Caco-2 (cell line): ENCODE measurements around the gene HIRA. TPM values are rescaled to one million over a fixed set of nuclear protein-coding genes. Genes with fewer than 3 reads are reported as not detected.

Experiments used
- BruUV-seq: library from RNA; stranded (reverse); fragments of 400-500 nt; replicated peaks from 2 replicates; lab custom pipeline; 2021; lab: Mats Ljungman, UMichigan
- CTCF ChIA-PET: fragments of 300-600 bp; sonication (Branson Sonifier 250); formaldehyde crosslinking; loops from one replicate; lab custom pipeline; 2022; ENCODE audit warnings: antibody characterized with exemption; lab: Charles Lee
- POLR2A ChIA-PET: fragments of 300-600 bp; sonication (Branson Sonifier 250); formaldehyde crosslinking; loops from one replicate; lab custom pipeline; 2022; ENCODE audit warnings: antibody characterized with exemption; lab: Charles Lee
- DNase-seq, 2 experiments: peaks; one replicate each; pipeline versions ENCODE4 v3.0.0 to v3.0.0-alpha.2; 2020 to 2022
- H3K27me3 ChIP-seq: replicated peaks from 2 replicates; pipeline ENCODE4 v1.6.0; 2011; ENCODE audit warnings: low read length; ENCODE audit not compliant: control insufficient read depth, insufficient read depth
- H3K36me3 ChIP-seq: 2 replicates; pipeline ENCODE4 v1.5.1; 2011; ENCODE audit warnings: low read length; ENCODE audit not compliant: control insufficient read depth, insufficient read depth
- H3K4me1 ChIP-seq: fragments of 250-450 bp; sonication (Bioruptor Pico); 2 replicates; pipeline ENCODE4 v1.5.1; 2020; ENCODE audit warnings: mild to moderate bottlenecking
- H3K4me3 ChIP-seq: 2 replicates; pipeline ENCODE4 v1.5.1; 2011; ENCODE audit warnings: low read depth, mild to moderate bottlenecking, control low read depth, low read length
- H3K9me3 ChIP-seq: fragments of 250-450 bp; sonication (Bioruptor Pico); 2 replicates; pipeline ENCODE4 v1.5.1; 2020; ENCODE audit warnings: mild to moderate bottlenecking, moderate library complexity
- H3K27ac Mint-ChIP-seq: one replicate; pipeline ENCODE4 v1.8.0; 2022; ENCODE audit warnings: mixed read lengths; ENCODE audit not compliant: unreplicated experiment
- H3K27me3 Mint-ChIP-seq: one replicate; pipeline ENCODE4 v1.8.0; 2022; ENCODE audit warnings: mixed read lengths; ENCODE audit not compliant: insufficient read depth, unreplicated experiment
- H3K36me3 Mint-ChIP-seq: one replicate; pipeline ENCODE4 v1.8.0; 2022; ENCODE audit warnings: mild to moderate bottlenecking, mixed read lengths; ENCODE audit not compliant: insufficient read depth, unreplicated experiment
- H3K4me1 Mint-ChIP-seq: one replicate; pipeline ENCODE4 v1.8.0; 2022; ENCODE audit warnings: low read depth, mixed read lengths; ENCODE audit not compliant: unreplicated experiment
- H3K4me3 Mint-ChIP-seq: one replicate; pipeline ENCODE4 v1.8.0; 2022; ENCODE audit warnings: mild to moderate bottlenecking, moderate library complexity, mixed read lengths; ENCODE audit not compliant: unreplicated experiment
- H3K9me3 Mint-ChIP-seq: one replicate; pipeline ENCODE4 v1.8.0; 2022; ENCODE audit warnings: mixed read lengths; ENCODE audit not compliant: unreplicated experiment
- CTCF ChIP-seq, 2 experiments: fragments of 200-600 bp in 1 of 2; IDR thresholded peaks; 1 replicate in 1 of 2; 2 replicates in 1 of 2; pipeline versions ENCODE4 v1.5.1 to v1.8.0; 2011 to 2022; ENCODE audit warnings: antibody characterized with exemption in 1 of 2, control low read depth in 1 of 2, inconsistent platforms in 1 of 2, low read depth in 1 of 2, low read length in 1 of 2, mild to moderate bottlenecking in 1 of 2, moderate library complexity in 1 of 2; ENCODE audit not compliant: insufficient read depth in 1 of 2, severe bottlenecking in 1 of 2, unreplicated experiment in 1 of 2
- intact Hi-C: fragments of 100-400 bp; cut with micrococcal nuclease; formaldehyde crosslinking; loops from one replicate; pipeline ENCODE4 v1.10.0; 2022; ENCODE audit not compliant: unreplicated experiment
- total RNA-seq: library from RNA; stranded (reverse); gene quantifications from 2 replicates; pipeline ENCODE4 v1.2.3, GENCODE V29; 2022

The HIRA gene
- total RNA-seq, 1 experiment from 2014 or later = 60.1 TPM

- H3K36me3 Mint-ChIP-seq = peaks cover 36% of the 10 kb centered on the region
- H3K4me3 ChIP-seq = peak overlapping the region; percentile 64
- no peaks in the 10 kb centered on the region for H3K27me3 ChIP-seq
- peak overlapping the region; percentile 85 for H3K27ac Mint-ChIP-seq
- peaks cover 8% of the 10 kb centered on the region for H3K4me1 Mint-ChIP-seq
- peak in 1 of 2 experiments; percentile 27 for TF ChIP-seq CTCF (IDR thresholded peaks at IDR 0.05; ENCODE audit: insufficient read depth in 1 of 2, low read depth in 1 of 2, low read length in 1 of 2, severe bottlenecking in 1 of 2, unreplicated experiment in 1 of 2)
- H3K36me3 ChIP-seq = no peaks in the 10 kb centered on the region; the same call in 1 of the 2 replicates
- BruUV-seq = no TSS peak
- no peaks in the 10 kb centered on the region for H3K9me3 ChIP-seq
- DNase-seq = peak; percentile 69 to 71
- ChIA-PET CTCF (interaction anchor here (1.0 kb wide), 1 partner anchor 10 kb away, joined by 3 read pairs; no protein-coding TSS in a partner anchor), POLR2A (interaction anchor here (0.6 to 1.6 kb wide), 4 partner anchors 9 to 1064 kb away, joined by 3 to 8 read pairs (median 6); partner anchors contain the start of genes C22orf39, CLTCL1 and KLHL22)
- no peaks in the 10 kb centered on the region for H3K9me3 Mint-ChIP-seq
- H3K27me3 Mint-ChIP-seq = no peaks in the 10 kb centered on the region
- intact Hi-C loops = no loop called here
- H3K4me3 Mint-ChIP-seq = peak overlapping the region; percentile 80
- H3K4me1 ChIP-seq = peaks cover 9% of the 10 kb centered on the region; the same call in 1 of the 2 replicates
Measured at GRCh38 chr22:19430890-19431541, 517 bp downstream of the HIRA start.

- peak overlapping the region; percentile 85 for H3K27ac Mint-ChIP-seq
- H3K9me3 ChIP-seq = no peaks in the 10 kb centered on the region
- H3K4me3 Mint-ChIP-seq = peak overlapping the region; percentile 80
- H3K4me1 Mint-ChIP-seq = peaks cover 8% of the 10 kb centered on the region
- CTCF ChIA-PET = no interaction called here
- DNase-seq = no peak
- H3K27me3 ChIP-seq = no peaks in the 10 kb centered on the region
- H3K27me3 Mint-ChIP-seq = no peaks in the 10 kb centered on the region
- intact Hi-C loops = no loop called here
- H3K4me1 ChIP-seq = peaks cover 9% of the 10 kb centered on the region; the same call in 1 of the 2 replicates
- peaks cover 31% of the 10 kb centered on the region for H3K36me3 Mint-ChIP-seq
- H3K4me3 ChIP-seq = peak overlapping the region; percentile 64
- no peaks in the 10 kb centered on the region for H3K9me3 Mint-ChIP-seq
- H3K36me3 ChIP-seq = no peaks in the 10 kb centered on the region; the same call in 1 of the 2 replicates
- POLR2A ChIA-PET = interaction anchor here (0.6 kb wide), 1 partner anchor 1065 kb away, joined by 6 read pairs; the partner anchor contains the start of gene KLHL22
- TF ChIP-seq CTCF (IDR thresholded peaks at IDR 0.05; ENCODE audit: insufficient read depth in 1 of 2, low read depth in 1 of 2, low read length in 1 of 2, severe bottlenecking in 1 of 2, unreplicated experiment in 1 of 2) = no peak
- no TSS peak for BruUV-seq
Measured at GRCh38 chr22:19429950-19430889, 1.3 kb downstream of the HIRA start.

GRCh38 chr22:19424186-19424500 lies 7.4 kb downstream of the HIRA start:
- H3K4me1 Mint-ChIP-seq = peaks cover 15% of the 10 kb centered on the region
- CTCF ChIA-PET = no interaction called here
- no peaks in the 10 kb centered on the region for H3K27me3 Mint-ChIP-seq
- intact Hi-C loops = no loop called here
- POLR2A ChIA-PET = no interaction called here
- H3K27me3 ChIP-seq = no peaks in the 10 kb centered on the region
- no TSS peak for BruUV-seq
- H3K4me3 ChIP-seq = no peak overlapping the region
- no peaks in the 10 kb centered on the region for H3K9me3 Mint-ChIP-seq
- H3K36me3 ChIP-seq = no peaks in the 10 kb centered on the region; the same call in 1 of the 2 replicates
- no peak overlapping the region for H3K4me3 Mint-ChIP-seq
- no peak overlapping the region for H3K27ac Mint-ChIP-seq
- no peaks in the 10 kb centered on the region for H3K9me3 ChIP-seq
- no peaks in the 10 kb centered on the region for H3K4me1 ChIP-seq
- no peak for DNase-seq
- H3K36me3 Mint-ChIP-seq = peaks cover 18% of the 10 kb centered on the region
- TF ChIP-seq CTCF (IDR thresholded peaks at IDR 0.05; ENCODE audit: insufficient read depth in 1 of 2, low read depth in 1 of 2, low read length in 1 of 2, severe bottlenecking in 1 of 2, unreplicated experiment in 1 of 2) = no peak
